Neural crest cell (in vitro differentiated cells): Measurements from ENCODE around the gene WASF2. TPM values are rescaled to one million over a fixed set of nuclear protein-coding genes. Genes with fewer than 3 reads are reported as not detected.
A peak's percentile ranks its signal among the peaks of the same experiment; 100 is the strongest.

Experiments used
- DNase-seq: peaks from one replicate; pipeline ENCODE4 v3.0.0; 2021; ENCODE audit warnings: low read depth, mixed read lengths, low spot score
- H3K27ac Mint-ChIP-seq: one replicate; pipeline ENCODE4 v1.8.0; 2021; ENCODE audit warnings: mild to moderate bottlenecking, mixed read lengths; ENCODE audit not compliant: unreplicated experiment
- H3K27me3 Mint-ChIP-seq: 2 replicates; pipeline ENCODE4 v1.8.0; 2021; ENCODE audit warnings: low read depth, mild to moderate bottlenecking, mixed read lengths
- H3K36me3 Mint-ChIP-seq: 2 replicates; pipeline ENCODE4 v1.8.0; 2021; ENCODE audit warnings: low read depth, mild to moderate bottlenecking, mixed read lengths
- H3K4me1 Mint-ChIP-seq: 2 replicates; pipeline ENCODE4 v1.8.0; 2021; ENCODE audit warnings: mixed read lengths
- H3K4me3 Mint-ChIP-seq: one replicate; pipeline ENCODE4 v1.8.0; 2021; ENCODE audit warnings: mild to moderate bottlenecking, mixed read lengths
- H3K9me3 Mint-ChIP-seq: 2 replicates; pipeline ENCODE4 v1.8.0; 2021; ENCODE audit warnings: mixed read lengths
- CTCF ChIP-seq: fragments of 200-600 bp; sonication (generic); conservative IDR thresholded peaks from 2 replicates; pipeline ENCODE4 v1.5.0; 2021; ENCODE audit warnings: antibody characterized with exemption, mild to moderate bottlenecking
- total RNA-seq: library from RNA; stranded (reverse); gene quantifications from 2 replicates; pipeline ENCODE4 v1.2.1, GENCODE V29; 2021

Gene WASF2
- total RNA-seq, 1 donor from 2014 or later, result 81.9 TPM

DNA sequence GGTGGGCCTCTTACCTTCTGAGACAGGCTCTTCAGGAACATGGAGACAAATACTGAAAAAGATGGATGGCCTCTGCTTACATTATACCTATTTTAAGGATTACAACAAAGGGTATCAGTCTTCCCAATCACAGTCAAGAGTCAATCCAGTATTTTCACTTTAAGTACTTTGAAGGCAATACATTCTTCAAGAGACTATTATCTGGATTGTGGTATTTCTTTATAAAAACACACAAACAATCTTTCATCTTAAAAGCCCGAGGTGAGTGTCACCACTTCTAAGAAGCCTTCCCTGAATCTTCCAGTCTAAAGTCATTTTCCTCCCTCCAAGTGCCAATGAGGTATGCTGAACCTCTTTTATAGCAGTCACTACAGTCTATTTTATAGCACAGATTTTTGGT is 45.3 kb downstream of the WASF2 start:
- Mint-ChIP-seq H3K27ac (no peak overlapping the region), H3K4me1 (peaks cover 26% of the 10 kb centered on the region), H3K4me3 (no peak overlapping the region), H3K27me3 (peaks cover 38% of the 10 kb centered on the region), H3K9me3 (no peaks in the 10 kb centered on the region), H3K36me3 (peaks cover 2% of the 10 kb centered on the region)
- DNase-seq, result no peak
- TF ChIP-seq CTCF, result no peak

DNA sequence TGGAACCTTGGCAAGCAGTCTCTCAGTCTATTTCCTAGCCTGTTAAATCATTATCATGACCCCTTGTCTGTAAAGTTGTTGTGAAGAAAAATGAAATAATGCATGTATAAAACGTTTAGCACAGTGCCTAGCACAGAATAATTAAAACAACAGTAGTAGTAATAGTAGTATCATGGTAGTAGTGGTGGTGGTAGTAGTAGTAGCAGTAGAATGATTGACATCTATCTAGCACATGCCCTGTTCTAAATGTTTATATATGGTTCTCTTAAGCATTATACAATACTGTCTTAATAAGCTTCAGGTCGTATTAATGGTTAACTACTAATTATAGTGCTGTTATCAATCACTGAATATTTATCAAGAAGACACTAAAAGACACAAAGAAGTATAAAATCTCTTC is 50.8 kb downstream of the WASF2 start:
- peaks cover 10% of the 10 kb centered on the region for H3K27me3 Mint-ChIP-seq
- H3K4me3 Mint-ChIP-seq, result no peak overlapping the region
- H3K4me1 Mint-ChIP-seq, result peaks cover 24% of the 10 kb centered on the region
- H3K27ac Mint-ChIP-seq, result no peak overlapping the region
- no peaks in the 10 kb centered on the region for H3K9me3 Mint-ChIP-seq
- no peak for DNase-seq
- no peak for TF ChIP-seq CTCF
- peaks cover 2% of the 10 kb centered on the region for H3K36me3 Mint-ChIP-seq

- no peak for TF ChIP-seq CTCF
- Mint-ChIP-seq H3K9me3 (no peaks in the 10 kb centered on the region), H3K27me3 (peaks cover 6% of the 10 kb centered on the region), H3K36me3 (peaks cover 2% of the 10 kb centered on the region), H3K4me1 (peaks cover 24% of the 10 kb centered on the region), H3K27ac (peak overlapping the region; percentile 22), H3K4me3 (no peak overlapping the region)
- no peak for DNase-seq
These were observed 51.3 kb downstream of the WASF2 start for GRCh38 chr1:27438621-27439061.

DNA sequence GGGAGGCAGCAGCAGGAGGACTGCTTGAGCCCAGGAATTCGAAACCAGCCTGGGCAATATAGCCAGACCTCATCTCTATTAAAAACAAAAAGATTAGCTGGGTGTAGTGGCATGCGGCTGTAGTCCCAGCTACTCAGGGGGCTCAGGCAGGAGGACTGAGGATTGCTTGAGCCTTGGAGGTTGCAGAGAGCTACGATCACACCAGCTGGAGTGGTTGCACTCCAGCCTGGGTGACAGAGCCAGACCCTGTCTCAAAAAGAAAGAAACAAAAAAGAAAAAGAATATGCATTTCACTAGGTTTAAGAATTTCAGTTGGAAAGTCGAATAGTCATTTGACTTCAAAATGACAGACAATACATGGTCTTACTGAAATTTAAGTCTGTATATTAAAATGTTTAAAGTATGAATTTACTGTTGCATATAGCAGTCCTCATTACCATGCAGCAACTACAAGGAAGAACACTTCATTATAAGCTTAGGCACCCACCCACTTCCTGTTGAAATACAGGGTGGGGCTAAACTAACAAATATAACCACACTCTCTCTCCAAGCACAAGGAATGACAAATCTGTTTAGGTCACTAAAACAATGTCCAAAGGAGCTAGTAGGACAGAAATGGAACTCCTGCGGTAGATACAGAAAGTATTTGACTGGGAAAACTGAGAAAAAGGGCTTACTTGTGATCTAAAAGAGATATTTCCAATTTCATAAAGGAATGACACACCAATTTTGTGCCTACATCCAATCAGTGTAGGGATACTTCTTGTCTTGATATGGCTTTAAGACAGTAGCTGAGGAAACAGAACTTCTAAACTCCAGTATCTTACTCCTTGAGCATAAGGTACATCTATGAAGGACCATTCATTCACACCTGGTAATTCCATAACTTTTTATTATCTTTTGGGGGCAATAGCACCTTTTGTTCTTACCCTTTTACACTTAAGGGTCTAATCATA is 53.5 kb downstream of the WASF2 start:
- DNase-seq, result no peak
- peaks cover 2% of the 10 kb centered on the region for H3K36me3 Mint-ChIP-seq
- H3K27ac Mint-ChIP-seq, result peak overlapping the region; percentile 59
- no peak for TF ChIP-seq CTCF
- peaks cover 6% of the 10 kb centered on the region for H3K27me3 Mint-ChIP-seq
- H3K9me3 Mint-ChIP-seq, result no peaks in the 10 kb centered on the region
- peaks cover 30% of the 10 kb centered on the region for H3K4me1 Mint-ChIP-seq
- H3K4me3 Mint-ChIP-seq, result no peak overlapping the region

- Mint-ChIP-seq H3K4me1 (peaks cover 38% of the 10 kb centered on the region), H3K4me3 (no peak overlapping the region), H3K36me3 (peaks cover 2% of the 10 kb centered on the region), H3K9me3 (no peaks in the 10 kb centered on the region), H3K27me3 (peaks cover 6% of the 10 kb centered on the region), H3K27ac (peak overlapping the region; percentile 59)
- no peak for TF ChIP-seq CTCF
- DNase-seq, result no peak
These were observed 54.3 kb downstream of the WASF2 start for GRCh38 chr1:27435566-27436203.
